ENCODE measurements around the gene IDE.
"Not testable (repeated sequence)": the region's sequence is repeated elsewhere in the genome, so short reads cannot be mapped to it uniquely, and the experiment has no call there.

IDE gene

GRCh38 chr10:92418891-92419290, 155.0 kb downstream of the IDE start:
- DNase-seq: no peak

GRCh38 chr10:92418221-92418620, 155.7 kb downstream of the IDE start:
- DNase-seq: no peak

DNA sequence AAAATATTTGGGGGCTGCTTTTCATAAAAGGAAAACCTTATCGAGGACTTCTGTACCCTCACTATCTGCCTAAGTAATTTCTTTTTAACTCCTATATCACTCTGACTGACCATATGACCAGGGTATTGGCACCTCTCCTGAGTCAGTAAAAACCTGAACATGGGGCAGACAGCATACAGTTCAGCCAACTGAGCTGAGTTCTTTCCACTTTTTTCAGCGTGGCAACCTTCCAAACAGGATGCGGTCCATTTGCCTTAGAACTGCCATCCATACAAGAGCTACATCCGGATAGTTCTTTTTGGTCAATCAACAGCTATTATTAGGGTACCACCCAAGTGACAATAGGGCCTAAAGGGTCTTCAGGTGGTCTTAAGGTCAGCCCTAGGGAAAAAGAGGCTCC, 160.4 kb downstream of the IDE start:
- DNase-seq: no peak

DNA sequence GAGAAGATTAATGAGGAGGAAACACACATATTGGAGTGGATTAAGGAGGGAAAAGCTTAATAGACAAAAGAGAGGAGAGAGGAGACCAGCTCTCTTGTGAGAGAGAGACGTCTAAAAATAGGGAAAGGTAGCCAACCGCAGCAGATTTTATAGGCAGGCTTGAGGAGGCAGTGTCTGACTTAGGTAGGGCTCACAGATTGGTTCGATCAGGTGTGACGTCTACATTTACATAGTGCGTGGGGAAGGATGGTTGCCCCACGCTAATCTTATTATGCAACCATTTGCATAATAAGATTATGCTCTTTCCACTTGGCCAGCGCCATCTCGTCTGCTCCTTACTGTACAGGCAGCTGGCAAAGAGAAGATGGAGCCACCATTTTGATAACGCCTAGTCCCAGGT, 160.9 kb downstream of the IDE start:
- no peak for DNase-seq

GRCh38 chr10:92411406-92411805, 162.5 kb downstream of the IDE start:
- no peak for DNase-seq

DNA sequence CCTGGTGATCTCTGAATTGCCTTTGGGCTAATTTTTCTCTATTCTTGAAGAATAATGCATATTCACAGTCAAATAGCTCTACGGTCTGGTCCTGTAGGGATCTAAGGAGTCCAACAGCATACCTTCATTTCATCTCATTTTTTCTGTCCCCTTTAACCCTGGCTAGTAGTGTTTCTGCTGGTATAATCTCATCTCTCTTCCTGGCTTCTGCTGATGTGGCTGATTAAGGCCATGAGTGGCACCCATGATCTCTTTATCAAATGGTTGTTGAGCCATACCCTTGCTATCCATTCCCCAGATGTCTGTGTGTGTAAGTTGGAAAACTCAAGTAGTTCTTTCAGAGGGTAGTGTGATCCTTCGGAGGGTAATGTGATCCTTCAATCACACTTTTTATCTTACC, 163.4 kb downstream of the IDE start:
- DNase-seq: no peak

GRCh38 chr10:92408017-92408361, 165.9 kb downstream of the IDE start:
- no peak for DNase-seq

- DNase-seq: no peak
These were observed 166.4 kb downstream of the IDE start for GRCh38 chr10:92407305-92408016.

- DNase-seq: no peak
These were observed 168.4 kb downstream of the IDE start for GRCh38 chr10:92405419-92405924.

DNA sequence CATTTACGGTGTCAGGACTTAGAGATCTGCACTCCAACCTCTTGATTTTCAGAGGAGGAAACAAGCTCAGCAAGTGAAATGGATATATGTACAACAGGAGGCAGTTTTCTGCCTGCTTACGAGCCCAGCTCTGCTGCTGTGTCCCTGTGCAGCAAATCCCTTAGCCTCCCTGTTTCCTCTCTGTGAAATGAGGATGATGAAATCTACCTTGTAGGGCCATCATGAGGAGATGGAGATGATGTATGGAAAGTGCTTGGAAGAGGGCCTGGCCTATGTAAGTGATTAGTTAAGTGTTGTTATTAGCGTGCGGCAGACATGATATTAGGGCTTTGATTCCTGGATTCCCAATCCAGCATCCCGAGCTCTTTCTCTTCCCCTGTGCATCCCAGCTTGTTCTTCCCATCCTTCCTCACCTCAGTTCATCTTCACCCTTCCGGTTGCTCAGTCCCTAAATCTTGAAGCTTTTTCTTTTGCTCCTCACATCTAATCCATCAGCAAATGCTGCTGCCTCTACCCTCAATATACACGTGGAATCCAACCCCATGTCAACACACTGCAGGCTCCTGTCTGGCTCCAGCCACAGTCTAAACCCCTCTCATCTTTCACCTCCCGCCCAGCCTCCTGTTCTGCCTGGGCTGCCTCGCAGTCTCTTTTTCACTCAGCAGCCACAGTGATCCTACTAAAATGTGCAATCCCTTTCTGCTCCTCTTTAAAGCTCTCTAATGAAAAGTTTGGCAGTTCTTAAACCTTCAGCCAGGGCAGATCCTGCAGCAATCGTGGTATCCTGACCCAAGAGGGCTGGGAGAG, 169.1 kb downstream of the IDE start:
- DNase-seq: no peak

- not testable (repeated sequence) for DNase-seq
These were observed 171.7 kb downstream of the IDE start for GRCh38 chr10:92402234-92402633.
